NT2/D1 (cell line): Measurements from ENCODE around the gene ISM2.
A peak's percentile ranks its signal among the peaks of the same experiment; 100 is the strongest.

ENCODE experiments used
- DNase-seq: peaks from one replicate; pipeline ENCODE4 v3.0.0-alpha.2; 2011; ENCODE audit warnings: low read depth, low spot score
- H3K27me3 ChIP-seq: 2 replicates; pipeline ENCODE4 v1.6.0; 2011; ENCODE audit warnings: mild to moderate bottlenecking; ENCODE audit not compliant: insufficient read length, insufficient read depth
- H3K36me3 ChIP-seq: 2 replicates; pipeline ENCODE4 v1.6.1; 2011; ENCODE audit warnings: mild to moderate bottlenecking, low read length, mixed read lengths; ENCODE audit not compliant: insufficient read depth, insufficient read length
- H3K4me1 ChIP-seq: 2 replicates; pipeline ENCODE4 v1.5.1; 2011; ENCODE audit not compliant: insufficient read depth, insufficient read length
- H3K4me3 ChIP-seq: 2 replicates; pipeline ENCODE4 v1.5.1; 2011; ENCODE audit warnings: low read depth; ENCODE audit not compliant: insufficient read length
- H3K9ac ChIP-seq: 2 replicates; pipeline ENCODE4 v1.6.0; 2011; ENCODE audit warnings: low read depth; ENCODE audit not compliant: insufficient read length
- H3K9me3 ChIP-seq: 2 replicates; pipeline ENCODE4 v1.5.1; 2011; ENCODE audit warnings: mild to moderate bottlenecking, low read length; ENCODE audit not compliant: insufficient read depth
- SUZ12 ChIP-seq: IDR thresholded peaks from 2 replicates; pipeline ENCODE4 v1.6.1; 2011; ENCODE audit not compliant: insufficient read length, insufficient read depth; ENCODE audit errors: extremely low read depth
- YY1 ChIP-seq: IDR thresholded peaks from 2 replicates; pipeline ENCODE4 v1.6.1; 2011; ENCODE audit not compliant: insufficient read length, insufficient read depth
- ZNF274 ChIP-seq: IDR thresholded peaks from 2 replicates; pipeline ENCODE4 v1.6.1; 2011; ENCODE audit warnings: mild to moderate bottlenecking, low read depth, low read length

Gene ISM2

DNA sequence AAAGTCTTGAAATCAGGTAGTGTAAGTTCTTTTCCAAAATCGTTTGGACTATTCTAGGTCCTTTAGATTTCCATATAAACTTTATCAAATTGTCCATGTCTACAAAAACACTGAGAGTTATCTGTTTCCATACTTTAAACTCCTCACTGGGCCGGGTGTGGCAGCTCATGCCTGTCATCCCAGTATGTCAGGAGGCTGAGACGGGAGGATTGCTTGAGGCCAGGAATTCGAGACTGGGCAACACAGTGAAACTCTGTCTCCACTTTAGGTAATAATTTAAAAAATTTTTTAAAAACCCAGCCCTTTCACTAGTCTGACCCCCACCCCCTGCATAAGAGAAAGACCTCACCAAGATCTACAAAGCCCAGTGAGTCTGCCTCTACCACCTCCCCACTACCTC lies 6.4 kb upstream of the ISM2 start:
- H3K27me3 ChIP-seq: peaks cover 9% of the 10 kb centered on the region
- no peak for TF ChIP-seq ZNF274
- TF ChIP-seq YY1: no peak
- no peak for TF ChIP-seq SUZ12
- H3K36me3 ChIP-seq: peaks cover 7% of the 10 kb centered on the region
- DNase-seq: no peak
- no peak overlapping the region for H3K9ac ChIP-seq
- no peaks in the 10 kb centered on the region for H3K4me1 ChIP-seq
- H3K4me3 ChIP-seq: no peak overlapping the region
- no peaks in the 10 kb centered on the region for H3K9me3 ChIP-seq

DNA sequence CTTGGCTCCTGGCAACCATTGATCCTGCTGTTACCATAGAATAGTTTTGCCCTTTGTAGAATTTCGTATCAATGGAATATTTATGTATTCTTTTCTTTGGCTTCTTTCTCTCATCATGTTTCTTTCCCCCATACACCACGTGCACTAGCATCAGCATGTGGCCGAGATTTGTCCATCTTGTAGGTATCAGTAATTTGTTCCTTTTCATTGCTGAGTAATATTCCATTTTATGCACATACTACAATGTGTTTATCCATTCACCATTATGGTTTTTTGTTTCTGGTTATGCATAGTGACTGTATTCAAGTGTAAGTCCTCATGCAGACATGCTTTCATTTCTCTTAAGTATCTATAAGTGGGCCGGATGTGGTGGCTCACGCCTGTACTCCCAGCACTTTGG lies 4.5 kb upstream of the ISM2 start:
- Histone ChIP-seq H3K27me3 (peaks cover 28% of the 10 kb centered on the region), H3K4me1 (no peaks in the 10 kb centered on the region), H3K9me3 (no peaks in the 10 kb centered on the region), H3K9ac (no peak overlapping the region), H3K36me3 (peaks cover 7% of the 10 kb centered on the region), H3K4me3 (no peak overlapping the region)
- no peak for TF ChIP-seq YY1
- no peak for TF ChIP-seq SUZ12
- TF ChIP-seq ZNF274: no peak
- no peak for DNase-seq

DNA sequence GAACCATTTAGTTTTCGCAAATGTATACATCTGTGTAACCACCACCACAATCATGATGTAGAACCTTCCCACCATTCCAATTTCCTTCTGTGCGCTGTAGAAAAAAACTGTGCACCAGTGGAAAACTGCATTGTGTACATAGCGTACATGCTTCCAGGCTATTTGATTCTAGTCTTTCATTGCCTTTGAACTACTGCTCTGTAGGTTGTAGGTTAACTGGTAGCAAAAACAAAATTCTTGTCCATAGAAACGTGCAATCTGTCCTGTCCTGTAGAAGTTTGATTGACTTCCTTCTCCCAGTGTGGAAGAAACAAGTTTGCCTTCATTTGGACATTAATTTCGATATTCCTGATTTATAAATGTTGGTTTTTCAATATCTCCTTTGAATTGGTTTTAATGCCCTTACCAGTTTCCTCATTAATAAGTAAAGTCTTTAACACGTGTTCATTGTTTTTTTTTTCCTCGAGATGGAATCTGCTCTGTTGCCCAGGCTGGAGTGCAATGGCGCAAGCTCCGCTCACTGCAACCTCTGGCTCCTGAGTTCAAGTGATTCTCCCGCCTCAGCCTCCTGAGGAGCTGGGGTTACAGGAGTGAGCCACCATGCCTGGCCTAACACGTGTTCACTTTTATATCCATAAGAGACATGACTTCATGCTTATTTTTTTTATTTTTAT lies 3.6 kb upstream of the ISM2 start:
- no peaks in the 10 kb centered on the region for H3K9me3 ChIP-seq
- no peak overlapping the region for H3K9ac ChIP-seq
- TF ChIP-seq SUZ12 (no peak), YY1 (no peak), ZNF274 (no peak)
- peaks cover 7% of the 10 kb centered on the region for H3K36me3 ChIP-seq
- no peaks in the 10 kb centered on the region for H3K4me1 ChIP-seq
- no peak overlapping the region for H3K4me3 ChIP-seq
- H3K27me3 ChIP-seq: peaks cover 36% of the 10 kb centered on the region
- DNase-seq: no peak

DNA sequence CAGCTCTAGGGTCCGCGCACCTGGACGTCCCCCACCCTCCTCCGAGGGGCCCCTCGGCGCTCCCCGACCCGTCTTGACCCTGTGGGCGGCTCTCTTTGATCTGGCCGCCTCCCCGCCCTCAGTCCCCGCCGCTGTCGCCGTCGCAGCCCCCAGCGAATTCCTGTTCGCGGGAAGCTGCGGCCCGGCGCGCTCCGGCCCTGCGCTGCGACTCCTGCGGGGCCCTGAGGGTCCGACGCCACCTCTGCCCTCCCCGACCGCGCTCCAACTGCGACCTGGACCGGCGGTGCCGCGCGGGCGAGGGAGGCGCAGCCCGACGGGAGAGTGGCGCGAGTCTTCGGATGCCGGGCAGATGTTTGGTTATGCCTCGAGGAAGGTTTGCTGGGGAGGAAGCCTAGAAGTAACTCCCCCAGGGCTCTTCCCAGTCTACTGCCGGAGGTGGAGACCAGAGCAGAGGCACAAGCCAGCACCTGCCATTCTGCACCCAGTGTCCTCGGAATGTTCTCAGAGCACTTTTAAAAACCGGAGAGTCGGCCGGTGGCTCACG lies 440 bp upstream of the ISM2 start:
- TF ChIP-seq SUZ12 (no peak), ZNF274 (no peak), YY1 (no peak)
- no peaks in the 10 kb centered on the region for H3K36me3 ChIP-seq
- DNase-seq: no peak
- peak overlapping the region; percentile 43 for H3K4me3 ChIP-seq
- no peaks in the 10 kb centered on the region for H3K4me1 ChIP-seq
- peaks cover 41% of the 10 kb centered on the region for H3K27me3 ChIP-seq
- peak overlapping the region; percentile 70 for H3K9ac ChIP-seq
- H3K9me3 ChIP-seq: no peaks in the 10 kb centered on the region

DNA sequence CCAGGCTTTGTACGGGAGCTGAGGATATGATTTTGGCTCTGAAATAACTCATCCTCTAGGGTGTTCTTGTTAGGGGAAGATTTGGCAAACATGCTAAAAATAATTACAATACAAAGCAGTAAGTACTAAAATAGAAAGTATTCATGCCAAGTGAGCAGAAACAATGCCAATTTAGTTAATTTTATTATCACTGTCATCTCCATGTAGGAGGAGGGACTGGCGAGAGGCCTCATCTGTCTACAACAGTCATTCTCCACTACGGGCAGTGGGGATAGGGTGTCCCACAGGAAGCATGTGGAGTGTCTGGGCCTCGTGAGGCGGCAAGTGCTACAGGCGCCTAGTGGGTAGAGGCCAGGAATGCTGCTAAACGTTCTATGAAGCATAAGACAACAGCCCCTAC lies 3.3 kb downstream of the ISM2 start:
- TF ChIP-seq YY1 (no peak), SUZ12 (no peak), ZNF274 (no peak)
- H3K4me3 ChIP-seq: no peak overlapping the region
- H3K4me1 ChIP-seq: peaks cover 4% of the 10 kb centered on the region
- H3K36me3 ChIP-seq: no peaks in the 10 kb centered on the region
- H3K27me3 ChIP-seq: peaks cover 35% of the 10 kb centered on the region
- no peak overlapping the region for H3K9ac ChIP-seq
- no peak for DNase-seq
- no peaks in the 10 kb centered on the region for H3K9me3 ChIP-seq

DNA sequence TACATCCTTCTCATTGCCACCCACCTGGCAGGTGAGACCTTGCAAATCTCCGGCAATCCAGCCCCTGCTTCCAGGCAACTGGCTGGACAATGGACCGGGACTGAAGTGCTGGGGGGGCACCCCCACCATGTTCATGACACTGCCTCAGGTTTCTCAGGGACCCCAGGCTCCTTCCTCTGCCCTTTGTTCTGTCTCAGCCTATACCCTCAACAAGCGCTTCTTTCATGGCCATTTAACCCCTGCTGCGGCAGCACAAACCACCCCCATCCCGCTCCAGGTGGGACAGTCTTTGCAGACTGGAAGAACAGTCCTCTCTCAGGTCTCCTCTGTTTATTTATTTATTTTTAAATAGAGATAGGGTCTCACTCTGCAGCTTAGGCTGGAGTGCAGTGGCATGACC lies 7.6 kb downstream of the ISM2 start:
- TF ChIP-seq ZNF274 (no peak), SUZ12 (no peak), YY1 (no peak)
- no peaks in the 10 kb centered on the region for H3K9me3 ChIP-seq
- H3K27me3 ChIP-seq: no peaks in the 10 kb centered on the region
- H3K36me3 ChIP-seq: no peaks in the 10 kb centered on the region
- no peak for DNase-seq
- H3K4me1 ChIP-seq: peaks cover 8% of the 10 kb centered on the region
- H3K9ac ChIP-seq: no peak overlapping the region
- H3K4me3 ChIP-seq: no peak overlapping the region

DNA sequence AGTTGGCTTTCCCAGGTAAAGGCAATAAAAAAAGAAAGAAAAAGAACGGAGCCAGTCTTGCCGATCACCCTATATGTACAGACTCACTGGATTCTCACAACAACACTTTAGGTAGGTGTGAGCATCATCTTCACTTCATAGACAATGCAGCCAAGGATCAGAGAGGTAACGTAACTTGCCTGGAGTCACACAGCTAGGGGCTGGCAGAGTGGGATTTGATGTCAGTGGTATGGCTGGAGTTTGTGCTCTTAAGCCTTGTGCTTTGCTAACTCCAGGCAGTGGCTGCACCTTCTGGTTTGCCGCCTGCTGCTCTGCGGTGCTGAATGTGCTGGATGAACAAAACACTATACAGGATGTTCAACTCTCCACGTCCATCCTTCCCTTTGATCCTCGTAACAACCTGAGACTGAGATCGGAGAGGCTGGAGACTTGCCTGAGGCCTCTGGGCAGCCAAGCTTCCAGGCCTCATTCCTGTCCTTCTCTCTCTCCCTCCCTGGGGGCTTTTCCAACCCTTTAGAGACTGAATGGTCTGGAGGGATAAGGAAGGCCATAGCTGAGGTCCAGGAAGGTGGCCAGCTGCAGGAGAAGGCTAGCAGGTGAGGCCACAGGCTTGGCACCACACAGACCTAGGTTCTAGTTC lies 8.1 kb downstream of the ISM2 start:
- H3K27me3 ChIP-seq: no peaks in the 10 kb centered on the region
- no peaks in the 10 kb centered on the region for H3K36me3 ChIP-seq
- peaks cover 8% of the 10 kb centered on the region for H3K4me1 ChIP-seq
- no peak for TF ChIP-seq ZNF274
- TF ChIP-seq SUZ12: no peak
- no peak for TF ChIP-seq YY1
- no peak for DNase-seq
- H3K9ac ChIP-seq: no peak overlapping the region
- no peaks in the 10 kb centered on the region for H3K9me3 ChIP-seq
- no peak overlapping the region for H3K4me3 ChIP-seq
